ENCODE measurements around the gene PIEZO1. TPM values are rescaled to one million over a fixed set of nuclear protein-coding genes. Genes with fewer than 3 reads are reported as not detected.

PIEZO1 gene
- total RNA-seq, 1 donor from 2014 or later, result 247 TPM

GRCh38 chr16:88764080-88764479, 20.9 kb downstream of the PIEZO1 start:
- H3K9me3 Mint-ChIP-seq (ENCODE audit: unreplicated experiment), result no peaks in the 10 kb centered on the region
- Histone ChIP-seq H3K27me3 (ENCODE audit: insufficient read depth, low read length) (no peaks in the 10 kb centered on the region), H3K4me2 (ENCODE audit: low read length) (no peak overlapping the region), H3K9ac (ENCODE audit: low read length) (no peak overlapping the region), H3K4me3 (ENCODE audit: insufficient read depth, low read depth, low read length) (no peak overlapping the region), H4K20me1 (ENCODE audit: insufficient read depth, low read length) (peaks cover 100% of the 10 kb centered on the region), H2AFZ (ENCODE audit: low read depth, low read length) (no peak overlapping the region), H3K27ac (ENCODE audit: low read depth, low read length) (no peak overlapping the region), H3K79me2 (ENCODE audit: insufficient read depth, low read length) (peaks cover 100% of the 10 kb centered on the region), H3K36me3 (ENCODE audit: insufficient read depth, low read length) (no peaks in the 10 kb centered on the region), H3K9me3 (ENCODE audit: insufficient read depth, low read depth, low read length) (no peaks in the 10 kb centered on the region), H3K4me1 (ENCODE audit: insufficient read depth, low read length) (peaks cover 49% of the 10 kb centered on the region)
- H3K4me3 Mint-ChIP-seq (ENCODE audit: unreplicated experiment), result peak overlapping the region; percentile 60
- peak overlapping the region; percentile 75 for H3K27ac Mint-ChIP-seq (ENCODE audit: unreplicated experiment)
- H3K4me1 Mint-ChIP-seq (ENCODE audit: low read depth, unreplicated experiment), result peaks cover 53% of the 10 kb centered on the region
- TF ChIP-seq, protein P1, sequence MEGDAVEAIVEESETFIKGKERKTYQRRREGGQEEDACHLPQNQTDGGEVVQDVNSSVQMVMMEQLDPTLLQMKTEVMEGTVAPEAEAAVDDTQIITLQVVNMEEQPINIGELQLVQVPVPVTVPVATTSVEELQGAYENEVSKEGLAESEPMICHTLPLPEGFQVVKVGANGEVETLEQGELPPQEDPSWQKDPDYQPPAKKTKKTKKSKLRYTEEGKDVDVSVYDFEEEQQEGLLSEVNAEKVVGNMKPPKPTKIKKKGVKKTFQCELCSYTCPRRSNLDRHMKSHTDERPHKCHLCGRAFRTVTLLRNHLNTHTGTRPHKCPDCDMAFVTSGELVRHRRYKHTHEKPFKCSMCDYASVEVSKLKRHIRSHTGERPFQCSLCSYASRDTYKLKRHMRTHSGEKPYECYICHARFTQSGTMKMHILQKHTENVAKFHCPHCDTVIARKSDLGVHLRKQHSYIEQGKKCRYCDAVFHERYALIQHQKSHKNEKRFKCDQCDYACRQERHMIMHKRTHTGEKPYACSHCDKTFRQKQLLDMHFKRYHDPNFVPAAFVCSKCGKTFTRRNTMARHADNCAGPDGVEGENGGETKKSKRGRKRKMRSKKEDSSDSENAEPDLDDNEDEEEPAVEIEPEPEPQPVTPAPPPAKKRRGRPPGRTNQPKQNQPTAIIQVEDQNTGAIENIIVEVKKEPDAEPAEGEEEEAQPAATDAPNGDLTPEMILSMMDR (IDR thresholded peaks at IDR 0.05; ENCODE audit: insufficient read depth, low read depth, low read length), result no peak
- no peak for TF ChIP-seq EZH2 (IDR thresholded peaks at IDR 0.05; ENCODE audit: insufficient read depth, low read length)
- FAIRE-seq (no peak), DNase-seq (ENCODE audit: low read depth) (no peak)
- H3K36me3 Mint-ChIP-seq (ENCODE audit: low read depth, unreplicated experiment), result peaks cover 2% of the 10 kb centered on the region
- H3K27me3 Mint-ChIP-seq (ENCODE audit: low read depth, unreplicated experiment), result no peaks in the 10 kb centered on the region

DNA sequence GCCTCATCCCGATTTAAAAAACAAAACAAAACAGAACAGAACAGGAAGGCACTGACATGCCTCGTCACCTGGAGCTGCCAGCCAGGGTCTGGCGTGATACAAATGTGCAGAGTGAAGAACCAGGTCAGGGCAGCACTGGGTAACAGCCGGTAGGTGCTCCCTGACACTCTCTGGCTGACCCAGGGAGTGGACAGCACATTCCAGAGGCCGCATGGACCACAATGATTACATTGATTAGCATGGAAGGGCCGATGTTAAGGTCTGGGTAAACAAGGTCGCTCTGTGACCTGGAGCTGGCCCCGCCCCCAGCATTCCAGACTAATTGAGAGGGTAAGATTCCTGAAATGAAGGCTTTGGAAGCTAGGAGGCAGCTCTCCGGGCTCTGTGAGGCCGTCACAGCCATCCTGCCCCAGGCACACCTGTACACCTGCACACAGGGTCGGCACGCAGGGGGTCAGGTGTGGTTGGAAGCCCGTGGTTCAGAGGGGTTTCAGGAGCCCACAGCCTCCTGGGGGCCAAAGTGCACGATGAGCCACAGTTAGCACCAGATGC, 21.4 kb downstream of the PIEZO1 start:
- peaks cover 100% of the 10 kb centered on the region for H4K20me1 ChIP-seq (ENCODE audit: insufficient read depth, low read length)
- no peaks in the 10 kb centered on the region for H3K27me3 Mint-ChIP-seq (ENCODE audit: low read depth, unreplicated experiment)
- FAIRE-seq (no peak), DNase-seq (ENCODE audit: low read depth) (no peak)
- H3K9ac ChIP-seq (ENCODE audit: low read length), result no peak overlapping the region
- no peaks in the 10 kb centered on the region for H3K9me3 ChIP-seq (ENCODE audit: insufficient read depth, low read depth, low read length)
- H3K79me2 ChIP-seq (ENCODE audit: insufficient read depth, low read length), result peaks cover 100% of the 10 kb centered on the region
- TF ChIP-seq EZH2 (IDR thresholded peaks at IDR 0.05; ENCODE audit: insufficient read depth, low read length), result no peak
- TF ChIP-seq, protein P1 (IDR thresholded peaks at IDR 0.05; ENCODE audit: insufficient read depth, low read depth, low read length), result no peak
- H3K27ac Mint-ChIP-seq (ENCODE audit: unreplicated experiment), result peak overlapping the region; percentile 75
- H3K4me3 ChIP-seq (ENCODE audit: insufficient read depth, low read depth, low read length), result no peak overlapping the region
- peaks cover 48% of the 10 kb centered on the region for H3K4me1 ChIP-seq (ENCODE audit: insufficient read depth, low read length)
- H3K9me3 Mint-ChIP-seq (ENCODE audit: unreplicated experiment), result no peaks in the 10 kb centered on the region
- H3K36me3 Mint-ChIP-seq (ENCODE audit: low read depth, unreplicated experiment), result peaks cover 4% of the 10 kb centered on the region
- no peak overlapping the region for H3K27ac ChIP-seq (ENCODE audit: low read depth, low read length)
- no peak overlapping the region for H3K4me3 Mint-ChIP-seq (ENCODE audit: unreplicated experiment)
- no peak overlapping the region for H2AFZ ChIP-seq (ENCODE audit: low read depth, low read length)
- H3K4me2 ChIP-seq (ENCODE audit: low read length), result no peak overlapping the region
- H3K36me3 ChIP-seq (ENCODE audit: insufficient read depth, low read length), result no peaks in the 10 kb centered on the region
- H3K4me1 Mint-ChIP-seq (ENCODE audit: low read depth, unreplicated experiment), result peaks cover 56% of the 10 kb centered on the region
- no peaks in the 10 kb centered on the region for H3K27me3 ChIP-seq (ENCODE audit: insufficient read depth, low read length)

- Histone ChIP-seq H3K4me2 (ENCODE audit: low read length) (no peak overlapping the region), H2AFZ (ENCODE audit: low read depth, low read length) (no peak overlapping the region), H3K4me1 (ENCODE audit: insufficient read depth, low read length) (peaks cover 46% of the 10 kb centered on the region), H3K27me3 (ENCODE audit: insufficient read depth, low read length) (no peaks in the 10 kb centered on the region), H3K9ac (ENCODE audit: low read length) (no peak overlapping the region), H3K9me3 (ENCODE audit: insufficient read depth, low read depth, low read length) (no peaks in the 10 kb centered on the region), H3K36me3 (ENCODE audit: insufficient read depth, low read length) (no peaks in the 10 kb centered on the region), H4K20me1 (ENCODE audit: insufficient read depth, low read length) (peaks cover 100% of the 10 kb centered on the region), H3K27ac (ENCODE audit: low read depth, low read length) (no peak overlapping the region), H3K4me3 (ENCODE audit: insufficient read depth, low read depth, low read length) (no peak overlapping the region), H3K79me2 (ENCODE audit: insufficient read depth, low read length) (peaks cover 100% of the 10 kb centered on the region)
- no peak overlapping the region for H3K4me3 Mint-ChIP-seq (ENCODE audit: unreplicated experiment)
- H3K36me3 Mint-ChIP-seq (ENCODE audit: low read depth, unreplicated experiment), result peaks cover 7% of the 10 kb centered on the region
- H3K27ac Mint-ChIP-seq (ENCODE audit: unreplicated experiment), result no peak overlapping the region
- H3K4me1 Mint-ChIP-seq (ENCODE audit: low read depth, unreplicated experiment), result peaks cover 56% of the 10 kb centered on the region
- TF ChIP-seq EZH2 (IDR thresholded peaks at IDR 0.05; ENCODE audit: insufficient read depth, low read length), result no peak
- TF ChIP-seq, protein P1 (IDR thresholded peaks at IDR 0.05; ENCODE audit: insufficient read depth, low read depth, low read length), result no peak
- no peaks in the 10 kb centered on the region for H3K27me3 Mint-ChIP-seq (ENCODE audit: low read depth, unreplicated experiment)
- FAIRE-seq (no peak), DNase-seq (ENCODE audit: low read depth) (no peak)
- no peaks in the 10 kb centered on the region for H3K9me3 Mint-ChIP-seq (ENCODE audit: unreplicated experiment)
Observed at GRCh38 chr16:88762941-88763340, 22.1 kb downstream of the PIEZO1 start.

All from astrocyte (in vitro differentiated cells and primary cell).